Chondrocyte (in vitro differentiated cells): ENCODE measurements around the gene PROCA1. TPM values are rescaled to one million over a fixed set of nuclear protein-coding genes. Genes with fewer than 3 reads are reported as not detected.
"Not testable (repeated sequence)": the region's sequence is repeated elsewhere in the genome, so short reads cannot be mapped to it uniquely, and the experiment has no call there.

Source experiments
- DNase-seq: peaks from one replicate; pipeline ENCODE4 v3.0.0; 2021; ENCODE audit warnings: mixed read lengths, low spot score
- H3K27ac Mint-ChIP-seq: one replicate; pipeline ENCODE4 v1.8.0; 2021; ENCODE audit warnings: mild to moderate bottlenecking, moderate library complexity, mixed read lengths; ENCODE audit not compliant: unreplicated experiment
- H3K27me3 Mint-ChIP-seq: 2 replicates; pipeline ENCODE4 v1.8.0; 2021; ENCODE audit warnings: low read depth, mixed read lengths
- H3K36me3 Mint-ChIP-seq: 2 replicates; pipeline ENCODE4 v1.8.0; 2021; ENCODE audit warnings: low read depth, mixed read lengths
- H3K4me1 Mint-ChIP-seq: 2 replicates; pipeline ENCODE4 v1.8.0; 2021; ENCODE audit warnings: low read depth, mild to moderate bottlenecking, mixed read lengths
- H3K4me3 Mint-ChIP-seq: one replicate; pipeline ENCODE4 v1.8.0; 2021; ENCODE audit warnings: mild to moderate bottlenecking, moderate library complexity, mixed read lengths; ENCODE audit not compliant: unreplicated experiment
- H3K9me3 Mint-ChIP-seq: 2 replicates; pipeline ENCODE4 v1.8.0; 2021; ENCODE audit warnings: low read depth, mixed read lengths
- total RNA-seq: library from RNA; stranded (reverse); gene quantifications from 3 replicates; pipeline ENCODE4 v1.2.1, GENCODE V29; 2021
- TF ChIP-seq, protein P1 (sequence below): fragments of 200-600 bp; sonication (generic); IDR thresholded peaks from 2 replicates; pipeline ENCODE4 v1.5.0; 2021; ENCODE audit warnings: antibody characterized with exemption, mild to moderate bottlenecking, moderate library complexity

PROCA1 gene
- total RNA-seq, 1 donor from 2014 or later = 2.0 TPM

DNA sequence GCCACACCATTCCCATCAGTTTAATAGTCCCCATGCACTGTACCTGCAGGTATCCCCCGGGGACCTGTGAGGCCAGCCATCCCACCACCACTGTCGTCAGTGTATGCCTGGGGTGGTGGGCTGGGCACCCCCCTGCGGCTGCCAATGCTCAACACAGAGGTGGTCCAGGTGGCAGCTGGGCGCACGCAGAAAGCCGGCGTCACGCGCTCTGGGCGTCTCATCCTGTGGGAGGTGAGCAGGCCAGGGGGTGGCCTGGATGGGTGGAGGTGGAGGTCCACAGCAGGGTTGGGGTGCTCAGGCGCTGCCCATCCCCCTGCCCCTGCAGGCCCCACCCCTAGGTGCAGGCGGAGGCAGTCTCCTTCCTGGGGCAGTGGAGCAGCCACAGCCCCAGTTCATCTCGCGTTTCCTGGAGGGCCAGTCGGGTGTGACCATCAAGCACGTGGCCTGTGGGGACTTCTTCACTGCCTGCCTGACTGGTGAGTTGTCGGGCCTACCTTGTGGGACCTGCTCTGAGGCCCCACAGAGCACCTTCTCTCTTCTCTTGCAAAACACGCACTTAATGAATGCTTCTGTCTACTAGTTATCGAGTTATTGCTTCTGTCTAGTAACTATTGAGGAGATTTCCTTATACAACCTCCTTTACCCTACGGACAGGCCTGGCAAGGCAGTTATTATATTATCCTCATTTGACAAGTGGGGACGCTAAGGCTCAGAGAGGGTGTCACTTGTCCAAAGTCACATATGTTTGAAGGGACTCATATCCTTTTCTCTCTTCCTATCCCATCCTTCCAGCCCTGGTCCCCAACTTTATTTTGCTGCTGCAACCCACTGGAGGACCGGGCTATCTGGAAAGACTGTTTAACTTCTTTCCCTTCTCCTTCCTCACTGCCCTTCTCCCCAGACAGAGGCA lies 26.3 kb upstream of the PROCA1 start:
- Mint-ChIP-seq H3K36me3 (no peaks in the 10 kb centered on the region), H3K27ac (no peak overlapping the region)
- DNase-seq = peak; percentile 88

GRCh38 chr17:28737316-28737715 lies 25.6 kb upstream of the PROCA1 start:
- Mint-ChIP-seq H3K9me3 (no peaks in the 10 kb centered on the region), H3K27ac (no peak overlapping the region), H3K36me3 (no peaks in the 10 kb centered on the region), H3K4me3 (no peak overlapping the region), H3K4me1 (no peaks in the 10 kb centered on the region), H3K27me3 (no peaks in the 10 kb centered on the region)
- TF ChIP-seq, protein P1, sequence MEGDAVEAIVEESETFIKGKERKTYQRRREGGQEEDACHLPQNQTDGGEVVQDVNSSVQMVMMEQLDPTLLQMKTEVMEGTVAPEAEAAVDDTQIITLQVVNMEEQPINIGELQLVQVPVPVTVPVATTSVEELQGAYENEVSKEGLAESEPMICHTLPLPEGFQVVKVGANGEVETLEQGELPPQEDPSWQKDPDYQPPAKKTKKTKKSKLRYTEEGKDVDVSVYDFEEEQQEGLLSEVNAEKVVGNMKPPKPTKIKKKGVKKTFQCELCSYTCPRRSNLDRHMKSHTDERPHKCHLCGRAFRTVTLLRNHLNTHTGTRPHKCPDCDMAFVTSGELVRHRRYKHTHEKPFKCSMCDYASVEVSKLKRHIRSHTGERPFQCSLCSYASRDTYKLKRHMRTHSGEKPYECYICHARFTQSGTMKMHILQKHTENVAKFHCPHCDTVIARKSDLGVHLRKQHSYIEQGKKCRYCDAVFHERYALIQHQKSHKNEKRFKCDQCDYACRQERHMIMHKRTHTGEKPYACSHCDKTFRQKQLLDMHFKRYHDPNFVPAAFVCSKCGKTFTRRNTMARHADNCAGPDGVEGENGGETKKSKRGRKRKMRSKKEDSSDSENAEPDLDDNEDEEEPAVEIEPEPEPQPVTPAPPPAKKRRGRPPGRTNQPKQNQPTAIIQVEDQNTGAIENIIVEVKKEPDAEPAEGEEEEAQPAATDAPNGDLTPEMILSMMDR = no peak
- peak; percentile 81 for DNase-seq

More for the DNA sequence above, 26.3 kb upstream of the PROCA1 start:
- Mint-ChIP-seq H3K4me3 (no peak overlapping the region), H3K9me3 (no peaks in the 10 kb centered on the region), H3K4me1 (peaks cover 4% of the 10 kb centered on the region), H3K27me3 (no peaks in the 10 kb centered on the region)
- TF ChIP-seq, protein P1 = no peak

GRCh38 chr17:28735913-28736769 lies 24.5 kb upstream of the PROCA1 start:
- not testable (repeated sequence) for H3K9me3 Mint-ChIP-seq, H3K36me3 Mint-ChIP-seq, H3K4me3 Mint-ChIP-seq, DNase-seq, H3K4me1 Mint-ChIP-seq, H3K27ac Mint-ChIP-seq, H3K27me3 Mint-ChIP-seq

GRCh38 chr17:28735242-28735722 lies 23.6 kb upstream of the PROCA1 start:
- H3K4me3 Mint-ChIP-seq = no peak overlapping the region
- no peaks in the 10 kb centered on the region for H3K9me3 Mint-ChIP-seq
- H3K36me3 Mint-ChIP-seq = no peaks in the 10 kb centered on the region
- H3K4me1 Mint-ChIP-seq = no peaks in the 10 kb centered on the region
- no peak for DNase-seq
- TF ChIP-seq, protein P1 = no peak
- H3K27me3 Mint-ChIP-seq = no peaks in the 10 kb centered on the region
- no peak overlapping the region for H3K27ac Mint-ChIP-seq

DNA sequence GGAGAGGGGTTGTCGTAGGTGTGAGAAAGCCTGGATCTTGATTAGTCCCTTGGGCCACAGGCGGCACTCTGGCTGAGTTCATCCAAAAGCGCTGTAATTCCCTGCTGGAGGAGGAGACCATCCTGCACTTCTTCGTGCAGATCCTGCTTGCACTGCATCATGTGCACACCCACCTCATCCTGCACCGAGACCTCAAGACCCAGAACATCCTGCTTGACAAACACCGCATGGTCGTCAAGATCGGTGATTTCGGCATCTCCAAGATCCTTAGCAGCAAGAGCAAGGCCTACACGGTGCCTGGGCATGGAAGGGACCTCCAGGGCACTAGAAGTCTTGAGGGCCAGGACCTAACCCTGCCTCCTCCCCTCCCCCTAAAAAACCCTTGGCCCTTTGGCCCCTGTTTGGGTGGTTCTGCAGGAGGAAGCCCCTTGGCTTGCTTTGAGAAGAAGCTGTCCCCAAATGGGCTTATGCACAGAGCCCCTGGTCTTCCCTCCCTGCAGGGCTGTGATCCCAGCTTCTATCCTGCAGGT lies 23.1 kb upstream of the PROCA1 start:
- TF ChIP-seq, protein P1 = no peak
- H3K4me1 Mint-ChIP-seq = no peaks in the 10 kb centered on the region
- H3K9me3 Mint-ChIP-seq = no peaks in the 10 kb centered on the region
- DNase-seq = peak; percentile 53
- no peak overlapping the region for H3K27ac Mint-ChIP-seq
- H3K27me3 Mint-ChIP-seq = no peaks in the 10 kb centered on the region
- no peak overlapping the region for H3K4me3 Mint-ChIP-seq
- H3K36me3 Mint-ChIP-seq = no peaks in the 10 kb centered on the region
